Measurements from ENCODE around the gene INPP5D.
"Not testable (repeated sequence)": the region's sequence is repeated elsewhere in the genome, so short reads cannot be mapped to it uniquely, and the experiment has no call there.

INPP5D gene

GRCh38 chr2:233116946-233117345, 56.8 kb downstream of the INPP5D start:
- no peak for DNase-seq (ENCODE audit: low read depth in 3 of 3, low spot score in 1 of 3)

- DNase-seq (ENCODE audit: low read depth in 3 of 3, low spot score in 1 of 3): no peak
These were observed 57.2 kb downstream of the INPP5D start for GRCh38 chr2:233117351-233117750.

GRCh38 chr2:233117811-233118647, 57.9 kb downstream of the INPP5D start:
- no peak for DNase-seq (ENCODE audit: low read depth in 3 of 3, low spot score in 1 of 3)

- DNase-seq (ENCODE audit: low read depth in 3 of 3, low spot score in 1 of 3): no peak
These were observed 58.5 kb downstream of the INPP5D start for GRCh38 chr2:233118648-233119000.

GRCh38 chr2:233119123-233119522, 59.0 kb downstream of the INPP5D start:
- DNase-seq (ENCODE audit: low read depth in 3 of 3, low spot score in 1 of 3): no peak

- DNase-seq (ENCODE audit: low read depth in 3 of 3, low spot score in 1 of 3): no peak
These were observed 59.7 kb downstream of the INPP5D start for GRCh38 chr2:233119806-233120205.

- DNase-seq (ENCODE audit: low read depth in 3 of 3, low spot score in 1 of 3): no peak
These were observed 60.3 kb downstream of the INPP5D start for GRCh38 chr2:233120459-233120858.

- no peak for DNase-seq (ENCODE audit: low read depth in 3 of 3, low spot score in 1 of 3)
These were observed 61.7 kb downstream of the INPP5D start for GRCh38 chr2:233121856-233122255.

GRCh38 chr2:233122541-233122940, 62.4 kb downstream of the INPP5D start:
- no peak for DNase-seq (ENCODE audit: low read depth in 3 of 3, low spot score in 1 of 3)

- not testable (repeated sequence) for DNase-seq (ENCODE audit: low read depth in 3 of 3, low spot score in 1 of 3)
These were observed 63.4 kb downstream of the INPP5D start for GRCh38 chr2:233123576-233123975.

- no peak for DNase-seq (ENCODE audit: low read depth in 3 of 3, low spot score in 1 of 3)
These were observed 64.4 kb downstream of the INPP5D start for GRCh38 chr2:233124421-233125080.

- DNase-seq (ENCODE audit: low read depth in 3 of 3, low spot score in 1 of 3): no peak
These were observed 65.4 kb downstream of the INPP5D start for GRCh38 chr2:233125455-233126065.

GRCh38 chr2:233129351-233129978, 69.3 kb downstream of the INPP5D start:
- DNase-seq (ENCODE audit: low read depth in 3 of 3, low spot score in 1 of 3): no peak

GRCh38 chr2:233130024-233130423, 69.9 kb downstream of the INPP5D start:
- no peak for DNase-seq (ENCODE audit: low read depth in 3 of 3, low spot score in 1 of 3)

- no peak for DNase-seq (ENCODE audit: low read depth in 3 of 3, low spot score in 1 of 3)
These were observed 70.4 kb downstream of the INPP5D start for GRCh38 chr2:233130481-233131020.

GRCh38 chr2:233131936-233132720, 72.0 kb downstream of the INPP5D start:
- no peak for DNase-seq (ENCODE audit: low read depth in 3 of 3, low spot score in 1 of 3)

GRCh38 chr2:233133239-233133638, 73.1 kb downstream of the INPP5D start:
- DNase-seq (ENCODE audit: low read depth in 3 of 3, low spot score in 1 of 3): no peak

- no peak for DNase-seq (ENCODE audit: low read depth in 3 of 3, low spot score in 1 of 3)
These were observed 75.3 kb downstream of the INPP5D start for GRCh38 chr2:233135421-233135820.

GRCh38 chr2:233137040-233137439, 76.9 kb downstream of the INPP5D start:
- DNase-seq (ENCODE audit: low read depth in 3 of 3, low spot score in 1 of 3): no peak

GRCh38 chr2:233140077-233140585, 80.0 kb downstream of the INPP5D start:
- DNase-seq (ENCODE audit: low read depth in 3 of 3, low spot score in 1 of 3): no peak

All from stimulated activated CD4-positive, alpha-beta T cell treated with anti-CD3 and anti-CD28 coated beads, TNF-alpha, amount 100 ng/mL, for 1 hour (primary cell).